Activated naive CD4-positive, alpha-beta T cell treated with anti-CD3 and anti-CD28 coated beads, Interleukin-2, amount 50 U/mL, for 24 hours (primary cell): ENCODE results near the gene IRS2.

Experiments
- H3K27ac Mint-ChIP-seq: one replicate; pipeline ENCODE4 v1.8.0; 2021; ENCODE audit warnings: mild to moderate bottlenecking, mixed read lengths
- H3K27me3 Mint-ChIP-seq: one replicate; pipeline ENCODE4 v1.8.0; 2021; ENCODE audit warnings: mixed read lengths
- H3K36me3 Mint-ChIP-seq: one replicate; pipeline ENCODE4 v1.8.0; 2021; ENCODE audit warnings: mixed read lengths
- H3K4me1 Mint-ChIP-seq: one replicate; pipeline ENCODE4 v1.8.0; 2021; ENCODE audit warnings: mixed read lengths
- H3K4me3 Mint-ChIP-seq: one replicate; pipeline ENCODE4 v1.8.0; 2021; ENCODE audit warnings: mild to moderate bottlenecking, mixed read lengths
- H3K9me3 Mint-ChIP-seq: one replicate; pipeline ENCODE4 v1.8.0; 2021; ENCODE audit warnings: mixed read lengths

IRS2 gene

DNA sequence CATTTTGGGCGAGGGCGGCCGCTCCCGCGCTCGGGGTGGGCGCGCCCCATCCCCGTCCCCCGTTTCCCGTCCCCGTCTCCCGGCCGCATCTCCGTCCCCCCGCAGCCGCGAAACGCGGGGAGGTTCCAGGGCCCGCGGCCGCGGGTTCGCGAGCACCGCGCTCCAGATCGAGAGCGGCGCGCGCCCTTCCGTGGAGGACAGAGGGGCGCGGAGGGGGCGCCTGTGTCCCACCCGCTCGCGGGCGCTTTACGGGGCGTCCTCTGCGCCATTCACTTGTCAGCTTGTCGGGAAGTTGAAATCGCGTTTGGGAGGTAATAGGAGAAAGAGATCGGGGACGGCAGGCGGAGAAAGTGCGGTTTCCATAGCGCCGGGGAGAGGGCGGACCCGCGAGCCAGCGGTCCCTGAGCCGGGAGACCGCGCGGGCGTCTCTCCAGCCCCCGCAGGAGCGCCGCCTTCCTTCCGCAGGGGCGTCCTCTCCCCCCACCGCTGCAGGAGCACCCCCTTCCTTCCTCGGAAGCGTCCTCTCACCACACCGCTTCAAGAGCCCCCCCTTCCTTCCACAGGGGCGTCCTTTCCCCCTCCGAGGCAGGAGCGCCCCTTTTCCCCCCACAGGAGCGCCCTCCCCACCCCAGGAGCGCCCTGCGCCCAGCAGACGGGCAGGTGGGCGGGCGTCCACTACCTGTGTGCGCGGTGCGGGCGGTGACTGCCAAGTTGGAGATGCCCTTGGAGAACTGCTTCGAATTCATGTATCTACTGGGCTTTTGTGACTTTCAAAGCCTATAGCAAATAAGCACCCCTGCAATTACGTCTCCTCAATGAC, 962 bp upstream of the IRS2 start:
- Mint-ChIP-seq H3K27me3 (peaks cover 2% of the 10 kb centered on the region), H3K9me3 (no peaks in the 10 kb centered on the region), H3K36me3 (no peaks in the 10 kb centered on the region), H3K4me1 (peaks cover 26% of the 10 kb centered on the region), H3K4me3 (peak overlapping the region; percentile 86), H3K27ac (no peak overlapping the region)

DNA sequence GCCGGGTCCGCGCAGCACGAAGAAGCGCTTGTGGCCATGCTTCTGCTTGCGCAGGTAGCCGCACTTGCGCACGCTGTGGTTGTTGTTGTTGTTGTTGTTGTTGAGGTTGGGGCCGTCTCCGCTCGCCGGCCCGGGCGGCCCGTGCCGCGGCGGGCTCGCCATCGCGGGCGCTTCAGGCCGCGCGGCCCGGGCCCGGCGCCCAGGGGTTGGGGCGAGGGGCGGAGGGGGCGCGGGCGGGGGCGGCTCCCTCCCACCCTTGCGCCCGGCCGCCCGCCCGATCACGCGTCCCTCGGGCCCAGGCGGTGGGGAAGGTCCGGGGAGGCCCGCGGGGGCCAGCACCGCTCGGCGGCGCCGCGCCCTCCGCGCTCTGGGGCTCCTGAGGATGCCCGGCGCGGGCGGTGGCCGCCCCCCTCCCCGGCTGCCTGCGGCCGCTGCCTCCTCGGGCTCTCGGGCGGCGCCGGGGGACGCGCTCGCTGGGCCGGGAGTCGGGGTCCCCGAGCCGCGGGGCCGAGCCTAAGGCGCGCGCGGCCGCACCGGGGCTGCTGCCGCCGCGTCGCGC, 412 bp downstream of the IRS2 start:
- Mint-ChIP-seq H3K27ac (no peak overlapping the region), H3K4me1 (peaks cover 27% of the 10 kb centered on the region), H3K9me3 (no peaks in the 10 kb centered on the region), H3K27me3 (no peaks in the 10 kb centered on the region), H3K4me3 (peak overlapping the region; percentile 51), H3K36me3 (peaks cover 4% of the 10 kb centered on the region)

GRCh38 chr13:109785141-109785891, 1.1 kb downstream of the IRS2 start:
- Mint-ChIP-seq H3K27me3 (no peaks in the 10 kb centered on the region), H3K9me3 (no peaks in the 10 kb centered on the region), H3K4me1 (peaks cover 31% of the 10 kb centered on the region), H3K36me3 (peaks cover 4% of the 10 kb centered on the region), H3K4me3 (peak overlapping the region; percentile 71), H3K27ac (no peak overlapping the region)

DNA sequence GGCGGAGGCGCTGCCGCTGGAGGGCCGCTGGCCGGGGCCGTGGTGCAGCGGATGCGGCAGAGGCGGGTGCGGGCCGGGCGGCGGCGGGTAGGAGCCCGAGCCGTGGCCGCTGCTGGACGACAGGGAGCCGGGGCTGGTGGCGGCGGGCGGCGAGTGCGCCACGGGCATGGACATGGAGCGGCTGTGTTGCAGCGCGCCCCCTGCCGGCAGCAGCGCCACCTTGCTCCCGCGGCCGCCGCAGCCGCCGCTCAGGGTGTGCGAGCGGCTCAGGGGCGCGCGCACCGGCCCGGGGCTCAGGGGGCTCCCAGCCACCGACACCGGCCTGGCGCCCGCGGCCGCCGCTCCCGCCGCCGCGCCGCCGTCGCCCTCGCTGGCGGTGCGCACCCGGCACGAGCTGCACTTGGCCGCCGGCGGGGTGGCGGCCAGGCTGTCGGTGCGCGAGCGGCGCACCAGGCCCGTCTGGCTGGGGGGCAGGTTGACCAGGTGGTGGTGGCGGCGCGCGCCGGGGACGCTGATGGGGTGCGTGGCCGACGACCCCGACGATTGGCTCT, 1.7 kb downstream of the IRS2 start:
- peak overlapping the region; percentile 71 for H3K4me3 Mint-ChIP-seq
- H3K27me3 Mint-ChIP-seq: no peaks in the 10 kb centered on the region
- no peak overlapping the region for H3K27ac Mint-ChIP-seq
- no peaks in the 10 kb centered on the region for H3K9me3 Mint-ChIP-seq
- H3K4me1 Mint-ChIP-seq: peaks cover 37% of the 10 kb centered on the region
- H3K36me3 Mint-ChIP-seq: peaks cover 4% of the 10 kb centered on the region

DNA sequence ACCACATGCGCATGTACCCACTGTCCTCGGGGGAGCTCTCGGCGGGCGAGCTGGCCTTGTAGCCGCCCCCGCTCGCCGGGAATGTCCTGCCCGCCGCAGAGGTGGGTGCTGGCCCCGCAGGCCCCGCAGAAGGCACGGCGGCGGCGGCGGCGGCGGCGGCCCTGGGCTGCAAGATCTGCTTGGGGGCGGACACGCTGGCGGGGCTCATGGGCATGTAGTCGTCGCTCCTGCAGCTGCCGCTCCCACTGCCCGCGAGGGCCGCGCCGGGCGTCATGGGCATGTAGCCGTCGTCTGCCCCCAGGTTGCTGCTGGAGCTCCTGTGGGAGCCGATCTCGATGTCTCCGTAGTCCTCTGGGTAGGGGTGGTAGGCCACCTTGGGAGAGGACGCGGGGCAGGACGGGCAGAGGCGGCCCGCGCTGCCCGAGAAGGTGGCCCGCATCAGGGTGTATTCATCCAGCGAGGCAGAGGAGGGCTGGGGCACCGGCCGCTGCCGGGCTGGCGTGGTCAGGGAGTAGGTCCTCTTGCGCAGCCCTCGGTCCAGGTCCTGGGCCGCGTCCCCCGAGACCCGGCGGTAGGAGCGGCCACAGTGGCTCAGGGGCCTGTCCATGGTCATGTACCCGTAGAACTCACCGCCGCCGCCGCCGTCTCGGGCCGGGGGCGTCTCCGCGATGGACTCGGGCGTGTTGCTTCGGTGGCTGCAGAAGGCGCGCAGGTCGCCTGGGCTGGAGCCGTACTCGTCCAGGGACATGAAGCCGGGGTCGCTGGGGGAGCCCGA, 2.4 kb downstream of the IRS2 start:
- H3K4me3 Mint-ChIP-seq: no peak overlapping the region
- H3K27ac Mint-ChIP-seq: peak overlapping the region; percentile 62

GRCh38 chr13:109783447-109783814, 3.0 kb downstream of the IRS2 start:
- peaks cover 39% of the 10 kb centered on the region for H3K4me1 Mint-ChIP-seq
- no peak overlapping the region for H3K4me3 Mint-ChIP-seq
- no peaks in the 10 kb centered on the region for H3K9me3 Mint-ChIP-seq
- H3K27me3 Mint-ChIP-seq: no peaks in the 10 kb centered on the region
- peaks cover 4% of the 10 kb centered on the region for H3K36me3 Mint-ChIP-seq
- H3K27ac Mint-ChIP-seq: no peak overlapping the region

More for the DNA sequence above, 2.4 kb downstream of the IRS2 start:
- Mint-ChIP-seq H3K36me3 (peaks cover 4% of the 10 kb centered on the region), H3K27me3 (no peaks in the 10 kb centered on the region), H3K9me3 (no peaks in the 10 kb centered on the region), H3K4me1 (peaks cover 39% of the 10 kb centered on the region)

- Mint-ChIP-seq H3K27me3 (no peaks in the 10 kb centered on the region), H3K4me3 (no peak overlapping the region), H3K9me3 (no peaks in the 10 kb centered on the region), H3K4me1 (peaks cover 39% of the 10 kb centered on the region), H3K27ac (peak overlapping the region; percentile 68), H3K36me3 (peaks cover 4% of the 10 kb centered on the region)
Observed at GRCh38 chr13:109782823-109783431, 3.5 kb downstream of the IRS2 start.

DNA sequence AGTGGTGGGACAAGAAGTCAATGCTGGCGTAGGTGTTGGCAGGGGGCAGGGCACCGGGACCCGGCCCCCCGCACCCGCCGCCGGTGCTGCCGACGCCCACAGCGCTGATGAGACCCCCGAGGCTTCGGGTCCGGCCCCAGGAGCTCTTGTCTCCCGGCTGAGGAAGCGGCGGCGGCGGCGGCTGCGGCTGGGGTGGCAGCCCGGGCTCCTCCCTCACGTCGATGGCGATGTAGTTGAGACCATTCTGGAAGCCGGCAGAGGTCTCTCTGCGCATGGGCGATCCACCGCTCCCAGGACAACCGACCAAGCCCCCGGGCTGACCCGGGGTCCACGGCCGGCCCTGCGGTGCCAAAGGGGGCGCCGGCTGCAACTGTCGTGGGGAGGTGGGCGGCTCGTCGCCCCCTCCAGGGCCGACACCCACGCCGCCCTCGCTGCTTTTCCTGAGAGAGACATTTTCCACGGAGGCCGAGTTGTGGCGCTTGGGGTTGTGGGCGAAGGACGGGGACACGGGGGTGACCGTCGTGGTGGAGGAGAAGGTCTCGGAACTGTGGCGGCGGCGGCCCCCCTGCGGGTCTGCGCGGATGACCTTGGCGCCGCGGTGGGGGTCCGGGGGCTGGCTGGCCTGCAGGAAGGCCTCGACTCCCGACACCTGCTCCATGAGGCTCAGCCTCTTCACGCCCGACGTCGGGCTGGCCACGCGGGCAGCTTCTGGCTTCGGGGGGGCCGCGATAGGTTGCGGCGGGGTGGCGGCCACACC, 4.1 kb downstream of the IRS2 start:
- H3K27ac Mint-ChIP-seq: no peak overlapping the region
- H3K9me3 Mint-ChIP-seq: no peaks in the 10 kb centered on the region
- H3K36me3 Mint-ChIP-seq: peaks cover 4% of the 10 kb centered on the region
- peaks cover 44% of the 10 kb centered on the region for H3K4me1 Mint-ChIP-seq
- H3K4me3 Mint-ChIP-seq: no peak overlapping the region
- H3K27me3 Mint-ChIP-seq: no peaks in the 10 kb centered on the region

DNA sequence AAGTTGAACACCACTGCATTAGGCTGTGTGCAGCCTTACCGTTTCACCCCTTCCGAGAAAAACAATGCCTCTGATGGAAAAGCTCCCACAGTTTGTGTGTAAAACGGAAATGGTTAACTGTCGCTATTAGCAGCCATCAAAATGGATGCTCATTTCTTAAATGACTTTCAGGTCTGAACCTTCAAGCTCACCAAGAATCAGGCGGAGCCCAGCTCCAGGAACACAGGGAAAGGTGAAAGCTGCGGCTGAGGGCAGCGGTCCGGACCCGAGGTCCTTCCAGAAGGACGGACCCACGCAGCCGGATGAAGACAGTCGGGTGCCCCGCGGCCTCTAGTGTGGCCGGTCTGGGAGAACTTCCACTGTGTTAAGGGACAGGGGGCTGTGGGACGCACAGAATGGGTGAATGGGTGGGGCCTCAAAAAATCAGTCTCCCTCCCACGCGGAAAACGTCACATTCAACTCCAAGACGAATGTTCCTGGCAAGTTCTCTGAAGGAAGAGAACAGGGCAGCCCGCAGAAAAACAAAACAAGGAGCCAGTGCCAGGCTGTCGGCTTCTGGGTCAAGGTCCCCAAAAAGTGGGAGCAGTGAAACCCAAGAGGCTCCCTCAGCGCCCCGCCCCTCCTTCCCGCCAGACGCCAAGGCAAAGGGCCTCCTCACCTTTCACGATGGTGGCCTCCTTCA, 4.9 kb downstream of the IRS2 start:
- peaks cover 4% of the 10 kb centered on the region for H3K36me3 Mint-ChIP-seq
- no peaks in the 10 kb centered on the region for H3K9me3 Mint-ChIP-seq
- H3K27me3 Mint-ChIP-seq: no peaks in the 10 kb centered on the region
- no peak overlapping the region for H3K27ac Mint-ChIP-seq
- H3K4me3 Mint-ChIP-seq: peak overlapping the region; percentile 42
- H3K4me1 Mint-ChIP-seq: peaks cover 51% of the 10 kb centered on the region

DNA sequence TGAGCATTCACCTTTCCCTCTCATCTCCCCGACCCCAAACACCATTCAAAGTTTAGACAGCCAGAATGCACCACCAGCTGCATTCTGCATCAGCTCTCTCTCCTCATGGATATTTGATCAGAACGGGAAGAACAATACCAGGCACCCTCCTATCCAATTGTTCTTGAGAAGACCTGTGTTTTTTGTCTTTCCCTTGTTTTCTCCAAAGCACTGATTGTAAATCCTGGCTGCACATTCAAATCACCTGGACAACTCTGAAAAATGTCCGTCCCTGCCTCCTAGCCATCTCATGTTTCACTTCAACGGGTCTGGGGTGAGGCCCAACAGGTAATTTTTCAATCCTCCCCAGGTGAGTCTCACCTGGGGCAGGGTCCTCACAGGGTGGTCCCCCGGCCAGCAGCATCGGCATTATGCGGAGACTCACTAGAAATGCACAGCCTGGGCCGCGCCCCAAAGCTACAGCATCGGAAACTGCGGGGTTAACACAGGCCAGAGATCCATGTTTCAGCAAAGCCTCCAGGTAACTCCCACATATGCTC, 5.5 kb downstream of the IRS2 start:
- peaks cover 54% of the 10 kb centered on the region for H3K4me1 Mint-ChIP-seq
- no peaks in the 10 kb centered on the region for H3K9me3 Mint-ChIP-seq
- H3K36me3 Mint-ChIP-seq: peaks cover 4% of the 10 kb centered on the region
- H3K27ac Mint-ChIP-seq: peak overlapping the region; percentile 43
- peak overlapping the region; percentile 42 for H3K4me3 Mint-ChIP-seq
- H3K27me3 Mint-ChIP-seq: no peaks in the 10 kb centered on the region

GRCh38 chr13:109779876-109780510, 6.4 kb downstream of the IRS2 start:
- peaks cover 4% of the 10 kb centered on the region for H3K36me3 Mint-ChIP-seq
- peaks cover 54% of the 10 kb centered on the region for H3K4me1 Mint-ChIP-seq
- peak overlapping the region; percentile 19 for H3K27ac Mint-ChIP-seq
- no peaks in the 10 kb centered on the region for H3K27me3 Mint-ChIP-seq
- no peaks in the 10 kb centered on the region for H3K9me3 Mint-ChIP-seq
- peak overlapping the region; percentile 73 for H3K4me3 Mint-ChIP-seq

DNA sequence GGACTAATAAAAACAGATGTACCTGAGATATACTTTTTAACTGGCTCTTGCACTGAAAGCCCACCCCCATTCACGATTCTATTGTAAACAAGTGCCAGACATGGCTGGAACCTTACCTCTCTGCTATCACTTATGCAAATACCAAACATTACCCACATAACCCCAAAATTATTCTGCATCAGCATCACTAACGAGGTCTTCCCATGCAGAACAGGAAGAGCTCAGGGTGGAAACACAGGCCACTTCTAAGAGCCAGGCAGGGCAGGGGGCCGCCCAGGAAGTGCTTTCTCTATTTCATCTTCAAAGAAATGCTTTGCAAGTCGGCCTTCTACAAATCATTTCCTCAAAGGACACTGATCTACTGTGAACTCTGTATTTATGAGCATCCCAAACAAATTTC, 7.3 kb downstream of the IRS2 start:
- Mint-ChIP-seq H3K9me3 (no peaks in the 10 kb centered on the region), H3K36me3 (peaks cover 7% of the 10 kb centered on the region), H3K27me3 (no peaks in the 10 kb centered on the region), H3K4me3 (peak overlapping the region; percentile 73), H3K27ac (peak overlapping the region; percentile 66), H3K4me1 (peaks cover 56% of the 10 kb centered on the region)

GRCh38 chr13:109778102-109778542, 8.3 kb downstream of the IRS2 start:
- H3K4me3 Mint-ChIP-seq: peak overlapping the region; percentile 58
- H3K9me3 Mint-ChIP-seq: no peaks in the 10 kb centered on the region
- H3K4me1 Mint-ChIP-seq: peaks cover 65% of the 10 kb centered on the region
- H3K27ac Mint-ChIP-seq: peak overlapping the region; percentile 80
- H3K27me3 Mint-ChIP-seq: no peaks in the 10 kb centered on the region
- peaks cover 10% of the 10 kb centered on the region for H3K36me3 Mint-ChIP-seq
